ENCODE data around the gene FAM199X.

The FAM199X gene

GRCh38 chrX:104141087-104141760 lies 25.0 kb upstream of the FAM199X start:
- Histone ChIP-seq H3K9me3 (ENCODE audit: control insufficient read depth, insufficient read depth, low read depth, low read length) (no peaks in the 10 kb centered on the region), H3K4me3 (ENCODE audit: low read depth, low read length) (no peak overlapping the region), H3K27me3 (ENCODE audit: control insufficient read depth, insufficient read depth, low read length) (peaks cover 8% of the 10 kb centered on the region; the same call in 1 of the 2 replicates), H3K36me3 (ENCODE audit: control insufficient read depth, insufficient read depth, low read length) (no peaks in the 10 kb centered on the region), H3K4me1 (ENCODE audit: control insufficient read depth, insufficient read depth, low read length) (no peaks in the 10 kb centered on the region), H3K9ac (ENCODE audit: low read length) (no peak overlapping the region), H3K27ac (ENCODE audit: low read depth, low read length) (no peak overlapping the region)

GRCh38 chrX:104151037-104151436 lies 15.2 kb upstream of the FAM199X start:
- Histone ChIP-seq H3K9me3 (ENCODE audit: control insufficient read depth, insufficient read depth, low read depth, low read length) (no peaks in the 10 kb centered on the region), H3K36me3 (ENCODE audit: control insufficient read depth, insufficient read depth, low read length) (no peaks in the 10 kb centered on the region), H3K4me3 (ENCODE audit: low read depth, low read length) (no peak overlapping the region), H3K4me1 (ENCODE audit: control insufficient read depth, insufficient read depth, low read length) (no peaks in the 10 kb centered on the region), H3K9ac (ENCODE audit: low read length) (no peak overlapping the region), H3K27ac (ENCODE audit: low read depth, low read length) (no peak overlapping the region), H3K27me3 (ENCODE audit: control insufficient read depth, insufficient read depth, low read length) (peaks cover 5% of the 10 kb centered on the region; the same call in 1 of the 2 replicates)

GRCh38 chrX:104156630-104157529 lies 9.4 kb upstream of the FAM199X start, which contains the start of gene SLC25A53:
SLC25A53 (minus strand) TSS chrX:104157009; CDS start chrX:104105257, 51,752 bp downstream.
- Histone ChIP-seq H3K27me3 (ENCODE audit: control insufficient read depth, insufficient read depth, low read length) (no peaks in the 10 kb centered on the region; the same call in 1 of the 2 replicates), H3K36me3 (ENCODE audit: control insufficient read depth, insufficient read depth, low read length) (no peaks in the 10 kb centered on the region), H3K4me3 (ENCODE audit: low read depth, low read length) (peak within 1 kb of the TSS; percentile 74), H3K9me3 (ENCODE audit: control insufficient read depth, insufficient read depth, low read depth, low read length) (no peaks in the 10 kb centered on the region), H3K4me1 (ENCODE audit: control insufficient read depth, insufficient read depth, low read length) (0 out of 2 replicates have a peak, but pooled peaks cover 3% of the 10 kb centered on the region), H3K27ac (ENCODE audit: low read depth, low read length) (peak within 1 kb of the TSS; percentile 18; the same call in 1 of the 2 replicates), H3K9ac (ENCODE audit: low read length) (peak within 1 kb of the TSS; percentile 77)

- no peaks in the 10 kb centered on the region; the same call in 1 of the 2 replicates for H3K27me3 ChIP-seq (ENCODE audit: control insufficient read depth, insufficient read depth, low read length)
- peak overlapping the region; percentile 96 for H3K4me3 ChIP-seq (ENCODE audit: low read depth, low read length)
- H3K27ac ChIP-seq (ENCODE audit: low read depth, low read length), result peak overlapping the region; percentile 9; the same call in 1 of the 2 replicates
- H3K36me3 ChIP-seq (ENCODE audit: control insufficient read depth, insufficient read depth, low read length), result peaks cover 8% of the 10 kb centered on the region; the same call in 1 of the 2 replicates
- H3K9ac ChIP-seq (ENCODE audit: low read length), result peak overlapping the region; percentile 86
- peaks cover 4% of the 10 kb centered on the region for H3K4me1 ChIP-seq (ENCODE audit: control insufficient read depth, insufficient read depth, low read length)
- no peaks in the 10 kb centered on the region for H3K9me3 ChIP-seq (ENCODE audit: control insufficient read depth, insufficient read depth, low read depth, low read length)
Observed at GRCh38 chrX:104166735-104167436, 633 bp downstream of the FAM199X start.

DNA sequence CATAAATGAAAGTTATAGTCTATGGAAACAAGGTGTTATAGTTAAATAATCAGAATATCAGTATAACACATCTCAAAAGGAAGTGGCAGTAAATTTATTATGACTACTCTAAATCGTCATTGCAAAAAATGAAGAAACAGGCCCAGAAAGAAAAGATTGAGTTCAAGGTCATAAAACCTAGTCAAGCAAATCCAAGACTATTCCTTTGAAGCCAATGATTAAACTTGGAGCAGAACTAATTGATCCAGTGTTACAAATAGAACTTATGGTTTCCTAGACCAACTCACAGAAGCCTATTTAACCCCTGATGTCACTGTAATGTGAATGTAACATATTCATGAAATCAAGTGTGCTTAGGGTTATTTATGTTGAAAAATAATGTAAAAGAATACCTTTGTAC lies 1.9 kb downstream of the FAM199X start:
- no peak overlapping the region for H3K9ac ChIP-seq (ENCODE audit: low read length)
- H3K36me3 ChIP-seq (ENCODE audit: control insufficient read depth, insufficient read depth, low read length), result peaks cover 10% of the 10 kb centered on the region
- no peak overlapping the region for H3K27ac ChIP-seq (ENCODE audit: low read depth, low read length)
- H3K27me3 ChIP-seq (ENCODE audit: control insufficient read depth, insufficient read depth, low read length), result no peaks in the 10 kb centered on the region; the same call in 1 of the 2 replicates
- H3K4me1 ChIP-seq (ENCODE audit: control insufficient read depth, insufficient read depth, low read length), result peaks cover 4% of the 10 kb centered on the region
- peak overlapping the region; percentile 96 for H3K4me3 ChIP-seq (ENCODE audit: low read depth, low read length)
- H3K9me3 ChIP-seq (ENCODE audit: control insufficient read depth, insufficient read depth, low read depth, low read length), result no peaks in the 10 kb centered on the region

GRCh38 chrX:104172121-104172520 lies 5.9 kb downstream of the FAM199X start:
- Histone ChIP-seq H3K4me3 (ENCODE audit: low read depth, low read length) (no peak overlapping the region), H3K4me1 (ENCODE audit: control insufficient read depth, insufficient read depth, low read length) (no peaks in the 10 kb centered on the region; the same call in 1 of the 2 replicates), H3K27me3 (ENCODE audit: control insufficient read depth, insufficient read depth, low read length) (no peaks in the 10 kb centered on the region; the same call in 1 of the 2 replicates), H3K9ac (ENCODE audit: low read length) (no peak overlapping the region), H3K36me3 (ENCODE audit: control insufficient read depth, insufficient read depth, low read length) (peaks cover 21% of the 10 kb centered on the region), H3K9me3 (ENCODE audit: control insufficient read depth, insufficient read depth, low read depth, low read length) (no peaks in the 10 kb centered on the region), H3K27ac (ENCODE audit: low read depth, low read length) (no peak overlapping the region)

- no peaks in the 10 kb centered on the region; the same call in 1 of the 2 replicates for H3K4me1 ChIP-seq (ENCODE audit: control insufficient read depth, insufficient read depth, low read length)
- H3K9me3 ChIP-seq (ENCODE audit: control insufficient read depth, insufficient read depth, low read depth, low read length), result no peaks in the 10 kb centered on the region
- H3K4me3 ChIP-seq (ENCODE audit: low read depth, low read length), result no peak overlapping the region
- no peak overlapping the region for H3K9ac ChIP-seq (ENCODE audit: low read length)
- H3K27ac ChIP-seq (ENCODE audit: low read depth, low read length), result no peak overlapping the region
- no peaks in the 10 kb centered on the region for H3K27me3 ChIP-seq (ENCODE audit: control insufficient read depth, insufficient read depth, low read length)
- peaks cover 25% of the 10 kb centered on the region for H3K36me3 ChIP-seq (ENCODE audit: control insufficient read depth, insufficient read depth, low read length)
Observed at GRCh38 chrX:104172788-104173187, 6.5 kb downstream of the FAM199X start.

DNA sequence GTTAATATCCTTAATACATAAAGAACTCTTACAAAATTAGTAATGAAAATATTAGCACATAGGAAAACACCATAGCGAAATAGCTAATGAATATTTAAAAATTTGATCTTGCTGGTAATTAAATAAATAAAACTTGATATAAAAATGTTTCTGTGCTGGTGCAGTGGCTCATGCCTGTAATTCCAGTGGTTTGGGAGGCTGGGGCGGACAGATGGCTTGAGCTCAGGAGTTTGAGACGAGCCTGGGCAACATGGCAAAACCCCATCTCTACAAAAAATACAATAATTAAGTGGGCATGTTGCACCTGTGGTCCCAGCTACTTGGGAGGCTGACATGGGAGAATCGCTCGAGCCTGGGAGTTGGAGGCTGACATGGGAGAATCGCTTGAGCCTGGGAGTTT lies 7.6 kb downstream of the FAM199X start:
- no peaks in the 10 kb centered on the region for H3K9me3 ChIP-seq (ENCODE audit: control insufficient read depth, insufficient read depth, low read depth, low read length)
- no peak overlapping the region for H3K4me3 ChIP-seq (ENCODE audit: low read depth, low read length)
- peaks cover 24% of the 10 kb centered on the region for H3K36me3 ChIP-seq (ENCODE audit: control insufficient read depth, insufficient read depth, low read length)
- no peak overlapping the region for H3K9ac ChIP-seq (ENCODE audit: low read length)
- no peaks in the 10 kb centered on the region for H3K4me1 ChIP-seq (ENCODE audit: control insufficient read depth, insufficient read depth, low read length)
- no peaks in the 10 kb centered on the region for H3K27me3 ChIP-seq (ENCODE audit: control insufficient read depth, insufficient read depth, low read length)
- no peak overlapping the region for H3K27ac ChIP-seq (ENCODE audit: low read depth, low read length)

DNA sequence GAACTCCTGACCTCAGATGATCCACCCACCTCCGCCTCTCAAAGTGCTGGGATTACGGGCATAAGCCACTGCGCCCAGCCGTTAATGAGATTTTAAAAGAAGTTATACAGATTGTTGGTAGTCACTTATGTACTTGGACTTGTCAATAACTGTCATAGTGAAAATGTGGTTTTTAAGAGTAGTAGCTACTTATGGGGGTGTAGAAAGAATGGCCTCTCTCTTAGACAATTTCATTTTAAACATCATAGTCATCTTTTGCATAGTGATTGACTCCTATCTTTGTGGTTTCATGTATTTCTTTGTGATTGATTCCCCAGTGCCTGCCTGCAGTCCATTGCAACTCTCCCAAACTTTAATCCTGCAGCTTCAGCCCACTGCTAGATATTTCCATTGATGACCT lies 17.4 kb downstream of the FAM199X start:
- H3K4me3 ChIP-seq (ENCODE audit: low read depth, low read length), result no peak overlapping the region
- no peak overlapping the region for H3K9ac ChIP-seq (ENCODE audit: low read length)
- H3K27me3 ChIP-seq (ENCODE audit: control insufficient read depth, insufficient read depth, low read length), result no peaks in the 10 kb centered on the region; the same call in 1 of the 2 replicates
- no peak overlapping the region for H3K27ac ChIP-seq (ENCODE audit: low read depth, low read length)
- H3K4me1 ChIP-seq (ENCODE audit: control insufficient read depth, insufficient read depth, low read length), result no peaks in the 10 kb centered on the region
- no peaks in the 10 kb centered on the region for H3K9me3 ChIP-seq (ENCODE audit: control insufficient read depth, insufficient read depth, low read depth, low read length)
- peaks cover 34% of the 10 kb centered on the region for H3K36me3 ChIP-seq (ENCODE audit: control insufficient read depth, insufficient read depth, low read length)

- H3K4me3 ChIP-seq (ENCODE audit: low read depth, low read length), result no peak overlapping the region
- H3K9ac ChIP-seq (ENCODE audit: low read length), result no peak overlapping the region
- no peaks in the 10 kb centered on the region for H3K4me1 ChIP-seq (ENCODE audit: control insufficient read depth, insufficient read depth, low read length)
- no peaks in the 10 kb centered on the region for H3K9me3 ChIP-seq (ENCODE audit: control insufficient read depth, insufficient read depth, low read depth, low read length)
- peaks cover 66% of the 10 kb centered on the region for H3K36me3 ChIP-seq (ENCODE audit: control insufficient read depth, insufficient read depth, low read length)
- no peaks in the 10 kb centered on the region; the same call in 1 of the 2 replicates for H3K27me3 ChIP-seq (ENCODE audit: control insufficient read depth, insufficient read depth, low read length)
- no peak overlapping the region for H3K27ac ChIP-seq (ENCODE audit: low read depth, low read length)
Observed at GRCh38 chrX:104187931-104188330, 21.7 kb downstream of the FAM199X start.
